Measurements from ENCODE around the gene TMC3. TPM values are rescaled to one million over a fixed set of nuclear protein-coding genes. Genes with fewer than 3 reads are reported as not detected.

TMC3 gene
- total RNA-seq, 1 experiment from 2014 or later = not detected

GRCh38 chr15:81379269-81379668 is 5.3 kb upstream of the TMC3 start:
- no peak overlapping the region for H3K4me2 ChIP-seq
- ChIA-PET POLR2A (ENCODE audit: unreplicated experiment) (no interaction called here), CTCF (no interaction called here)

GRCh38 chr15:81378443-81378842 is 4.4 kb upstream of the TMC3 start:
- no peak overlapping the region for H2AFZ ChIP-seq
- intact Hi-C loops (cut with micrococcal nuclease; ENCODE audit: unreplicated experiment) = no loop called here
- no peaks in the 10 kb centered on the region for H4K20me1 ChIP-seq (ENCODE audit: insufficient read depth)
- TF ChIP-seq CTCF (conservative IDR thresholded peaks at IDR 0.05) (no peak), EZH2 (IDR thresholded peaks at IDR 0.05; ENCODE audit: low read depth) (no peak)
- H3K27ac ChIP-seq = no peak overlapping the region
- H3K36me3 ChIP-seq (ENCODE audit: low read depth) = no peaks in the 10 kb centered on the region
- CTCF ChIA-PET = no interaction called here
- no peaks in the 10 kb centered on the region for H3K79me2 ChIP-seq (ENCODE audit: low read depth)
- POLR2A ChIA-PET (ENCODE audit: unreplicated experiment) = no interaction called here
- no peaks in the 10 kb centered on the region for H3K9me2 ChIP-seq (ENCODE audit: insufficient read depth)
- peaks cover 63% of the 10 kb centered on the region for H3K27me3 ChIP-seq (ENCODE audit: insufficient read depth, low read depth)
- H3K4me2 ChIP-seq = no peak overlapping the region
- no TSS peak for BruUV-seq (replicated peaks)
- no peak overlapping the region for H3K4me3 ChIP-seq
- no peaks in the 10 kb centered on the region for H3F3A ChIP-seq (ENCODE audit: insufficient read depth, low read depth)
- H3K4me1 ChIP-seq (replicated peaks; ENCODE audit: insufficient read depth) = no peaks in the 10 kb centered on the region
- H3K9me3 ChIP-seq (ENCODE audit: insufficient read depth, low read depth) = no peaks in the 10 kb centered on the region
- DNase-seq = no peak

More at GRCh38 chr15:81379269-81379668, 5.3 kb upstream of the TMC3 start:
- Histone ChIP-seq H3K4me3 (no peak overlapping the region), H3K9me2 (ENCODE audit: insufficient read depth) (no peaks in the 10 kb centered on the region), H3K9me3 (ENCODE audit: insufficient read depth, low read depth) (no peaks in the 10 kb centered on the region), H3K79me2 (ENCODE audit: low read depth) (no peaks in the 10 kb centered on the region), H3K27me3 (ENCODE audit: insufficient read depth, low read depth) (peaks cover 72% of the 10 kb centered on the region), H2AFZ (no peak overlapping the region), H3F3A (ENCODE audit: insufficient read depth, low read depth) (no peaks in the 10 kb centered on the region), H4K20me1 (ENCODE audit: insufficient read depth) (no peaks in the 10 kb centered on the region), H3K27ac (no peak overlapping the region), H3K4me1 (replicated peaks; ENCODE audit: insufficient read depth) (no peaks in the 10 kb centered on the region), H3K36me3 (ENCODE audit: low read depth) (no peaks in the 10 kb centered on the region)
- intact Hi-C loops (cut with micrococcal nuclease; ENCODE audit: unreplicated experiment) = no loop called here
- no peak for DNase-seq
- BruUV-seq (replicated peaks) = no TSS peak
- TF ChIP-seq EZH2 (IDR thresholded peaks at IDR 0.05; ENCODE audit: low read depth) = no peak
- TF ChIP-seq CTCF (conservative IDR thresholded peaks at IDR 0.05) = no peak

- no TSS peak for BruUV-seq (replicated peaks)
Observed at GRCh38 chr15:81377871-81378270, 3.9 kb upstream of the TMC3 start.

More at GRCh38 chr15:81377871-81378270, 3.9 kb upstream of the TMC3 start:
- no peak overlapping the region for H3K4me3 ChIP-seq
- no peaks in the 10 kb centered on the region for H3F3A ChIP-seq (ENCODE audit: insufficient read depth, low read depth)
- DNase-seq = no peak
- no peak for TF ChIP-seq CTCF (conservative IDR thresholded peaks at IDR 0.05)
- TF ChIP-seq EZH2 (IDR thresholded peaks at IDR 0.05; ENCODE audit: low read depth) = no peak
- H2AFZ ChIP-seq = no peak overlapping the region
- no peaks in the 10 kb centered on the region for H3K9me3 ChIP-seq (ENCODE audit: insufficient read depth, low read depth)
- H4K20me1 ChIP-seq (ENCODE audit: insufficient read depth) = no peaks in the 10 kb centered on the region
- H3K36me3 ChIP-seq (ENCODE audit: low read depth) = no peaks in the 10 kb centered on the region
- peaks cover 58% of the 10 kb centered on the region for H3K27me3 ChIP-seq (ENCODE audit: insufficient read depth, low read depth)
- H3K4me2 ChIP-seq = no peak overlapping the region
- H3K9me2 ChIP-seq (ENCODE audit: insufficient read depth) = no peaks in the 10 kb centered on the region
- no peak overlapping the region for H3K27ac ChIP-seq
- ChIA-PET CTCF (no interaction called here), POLR2A (ENCODE audit: unreplicated experiment) (no interaction called here)
- no peaks in the 10 kb centered on the region for H3K4me1 ChIP-seq (replicated peaks; ENCODE audit: insufficient read depth)
- H3K79me2 ChIP-seq (ENCODE audit: low read depth) = no peaks in the 10 kb centered on the region
- intact Hi-C loops (cut with micrococcal nuclease; ENCODE audit: unreplicated experiment) = no loop called here
